Measurements from ENCODE around the gene ZNF316.

Gene ZNF316

DNA sequence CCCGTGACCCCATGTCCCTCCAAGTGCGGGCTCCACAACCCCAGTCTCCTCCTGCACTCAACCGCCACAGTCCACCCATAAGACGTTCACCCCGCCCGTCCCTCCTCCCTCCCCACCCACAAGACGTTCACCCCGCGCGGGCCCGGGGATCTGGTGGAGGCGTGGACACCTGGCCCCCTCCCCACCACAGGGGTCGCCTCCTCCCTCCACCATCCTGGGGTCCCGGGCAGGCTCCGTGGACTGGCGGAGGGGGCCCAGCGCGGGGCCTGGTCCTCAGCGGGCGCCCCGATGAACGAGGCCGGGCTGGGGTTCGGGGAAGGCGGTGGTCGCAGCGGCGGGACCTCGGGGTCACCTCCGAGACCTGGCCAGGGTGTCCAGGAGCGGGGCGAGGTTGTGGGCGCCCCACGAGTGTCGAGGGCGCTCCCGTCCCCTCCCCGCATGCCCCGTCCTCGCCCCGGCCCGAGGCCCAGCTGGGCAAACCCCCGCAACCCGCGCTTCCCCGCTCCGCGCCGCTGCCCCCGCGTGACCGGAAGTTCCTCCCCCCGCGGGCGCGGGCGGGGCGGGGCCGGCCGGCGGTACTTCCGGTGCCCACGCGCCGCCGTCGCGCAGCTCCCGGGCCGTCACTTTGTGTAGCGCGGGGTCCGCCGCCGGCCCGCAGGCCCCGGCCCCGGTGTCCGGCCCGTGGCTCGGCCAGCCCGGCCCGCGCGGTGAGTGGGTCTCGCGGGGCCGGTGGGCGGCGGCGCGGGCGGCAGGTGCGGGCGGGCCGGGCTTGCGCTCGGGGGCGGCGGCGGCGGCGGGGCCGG lies at the start of gene ZNF316:
Gene ZNF316 (plus strand): TSS at position 578 of the 803 bp plus-strand sequence. CDS start 5,092 bp downstream, outside the sequence.
- peak within 1 kb of the TSS; percentile 76 for H3K4me3 ChIP-seq (ENCODE audit: low read depth, low read length)
- no peak for DNase-seq (ENCODE audit: low read depth)

- no peak for DNase-seq (ENCODE audit: low read depth)
- no peak overlapping the region for H3K4me3 ChIP-seq (ENCODE audit: low read depth, low read length)
Observed at GRCh38 chr7:6588566-6588965, 48.6 kb upstream of the ZNF316 start.

- no peak for DNase-seq (ENCODE audit: low read depth)
- H3K4me3 ChIP-seq (ENCODE audit: low read depth, low read length): peak overlapping the region; percentile 35
Observed at GRCh38 chr7:6589151-6589828, 47.8 kb upstream of the ZNF316 start.

DNA sequence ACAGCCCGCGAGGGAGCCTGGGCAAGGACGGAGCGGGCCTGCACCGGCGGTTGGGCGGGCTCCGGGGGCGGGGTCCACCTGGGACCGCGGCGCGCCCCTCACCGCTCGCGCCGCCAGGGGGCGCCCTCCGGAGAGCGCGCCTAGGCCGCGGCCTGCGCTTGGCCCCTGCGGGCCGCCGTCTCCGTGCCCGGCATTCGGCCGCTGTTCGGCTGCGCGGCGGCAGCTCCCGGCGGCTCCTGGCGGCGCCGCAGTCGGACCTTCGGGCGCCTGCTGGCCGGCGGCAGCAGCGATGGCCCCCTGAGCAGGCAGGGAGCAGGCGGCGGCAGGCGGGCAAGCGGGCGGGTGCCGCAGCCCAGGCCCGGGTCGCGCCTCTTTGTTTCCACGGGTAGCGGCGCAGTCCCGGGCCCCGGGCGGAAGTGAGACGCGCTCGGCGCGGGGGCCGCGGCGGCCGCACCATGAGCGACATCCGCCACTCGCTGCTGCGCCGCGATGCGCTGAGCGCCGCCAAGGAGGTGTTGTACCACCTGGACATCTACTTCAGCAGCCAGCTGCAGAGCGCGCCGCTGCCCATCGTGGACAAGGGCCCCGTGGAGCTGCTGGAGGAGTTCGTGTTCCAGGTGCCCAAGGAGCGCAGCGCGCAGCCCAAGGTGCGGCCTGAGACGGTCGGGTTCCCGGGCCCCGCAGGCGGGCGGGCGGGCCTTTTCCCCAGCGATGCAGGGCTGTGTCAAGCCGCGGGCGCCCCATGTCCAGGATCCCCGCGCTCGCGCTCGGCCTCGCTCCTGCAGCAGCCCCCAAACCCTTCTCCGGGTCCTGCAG lies 47.1 kb upstream of the ZNF316 start, which contains the start of gene INTS15:
Gene INTS15 (plus strand): TSS at position 193 of the 816 bp plus-strand sequence. CDS start 263 bp downstream, at position 456.
- H3K4me3 ChIP-seq (ENCODE audit: low read depth, low read length): peak within 1 kb of the TSS; percentile 85
- peak; percentile 36 for DNase-seq (ENCODE audit: low read depth)

GRCh38 chr7:6590645-6591110 lies 46.4 kb upstream of the ZNF316 start:
- no peak for DNase-seq (ENCODE audit: low read depth)
- H3K4me3 ChIP-seq (ENCODE audit: low read depth, low read length): peak overlapping the region; percentile 85

GRCh38 chr7:6600093-6600492 lies 37.0 kb upstream of the ZNF316 start:
- no peak overlapping the region for H3K4me3 ChIP-seq (ENCODE audit: low read depth, low read length)
- no peak for DNase-seq (ENCODE audit: low read depth)

GRCh38 chr7:6604458-6604857 lies 32.7 kb upstream of the ZNF316 start:
- no peak overlapping the region for H3K4me3 ChIP-seq (ENCODE audit: low read depth, low read length)
- no peak for DNase-seq (ENCODE audit: low read depth)

DNA sequence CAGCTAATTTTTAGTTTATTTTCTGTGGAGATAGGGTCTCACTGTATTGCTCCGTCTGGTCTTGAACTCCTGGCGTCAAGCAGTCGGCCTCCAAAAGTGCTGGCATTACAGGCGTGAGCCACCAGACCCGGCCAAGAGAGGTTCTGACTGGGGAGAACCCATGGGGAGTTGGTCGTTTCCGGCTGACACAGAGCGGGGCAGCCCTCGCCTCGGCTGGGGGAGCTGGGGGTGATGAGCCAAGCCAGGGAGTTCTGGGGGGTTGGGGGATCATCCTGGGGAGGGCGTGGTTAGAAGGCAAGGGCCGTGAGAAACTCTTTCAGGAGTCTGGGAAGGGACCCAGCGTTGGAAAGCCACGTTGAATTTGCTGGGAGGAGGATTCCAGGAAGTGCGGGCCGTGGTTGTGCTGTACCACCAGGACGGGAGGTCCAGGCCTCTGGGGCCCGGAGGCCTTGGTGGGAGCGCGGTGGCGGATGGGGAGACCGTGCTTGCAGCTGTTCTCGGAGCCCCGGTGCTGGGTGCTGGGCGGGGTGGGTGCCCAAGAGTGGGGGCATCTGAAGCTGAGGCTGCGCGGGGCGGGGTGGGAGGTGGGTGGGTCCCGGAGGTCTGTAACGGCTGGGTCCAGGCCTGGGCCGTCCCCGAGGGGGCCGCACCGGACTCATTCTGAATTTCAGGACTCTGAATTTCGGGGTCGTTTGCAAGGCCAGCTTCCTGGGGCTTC lies 30.1 kb upstream of the ZNF316 start:
- no peak overlapping the region for H3K4me3 ChIP-seq (ENCODE audit: low read depth, low read length)
- DNase-seq (ENCODE audit: low read depth): no peak

DNA sequence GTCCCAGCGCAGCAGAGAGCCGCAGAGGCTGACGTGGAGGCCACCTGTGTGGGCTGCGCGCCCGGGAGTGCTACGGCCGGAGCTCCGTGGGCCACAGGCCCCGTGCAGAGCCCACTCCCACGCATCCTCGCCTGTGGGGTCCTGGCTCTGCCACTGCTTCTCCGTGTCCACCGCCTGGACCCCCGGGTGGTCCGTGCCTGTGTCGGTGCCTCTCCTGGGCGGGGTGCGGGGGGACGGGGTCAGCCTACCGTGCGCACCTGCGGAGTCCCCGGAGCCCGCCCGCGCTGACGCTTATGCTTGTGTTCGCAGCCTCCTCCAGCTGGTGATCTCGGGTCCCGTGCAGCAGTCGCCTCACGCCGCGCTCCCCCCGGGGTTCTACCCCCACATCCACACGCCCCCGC lies 29.5 kb upstream of the ZNF316 start:
- H3K4me3 ChIP-seq (ENCODE audit: low read depth, low read length): no peak overlapping the region
- DNase-seq (ENCODE audit: low read depth): no peak

DNA sequence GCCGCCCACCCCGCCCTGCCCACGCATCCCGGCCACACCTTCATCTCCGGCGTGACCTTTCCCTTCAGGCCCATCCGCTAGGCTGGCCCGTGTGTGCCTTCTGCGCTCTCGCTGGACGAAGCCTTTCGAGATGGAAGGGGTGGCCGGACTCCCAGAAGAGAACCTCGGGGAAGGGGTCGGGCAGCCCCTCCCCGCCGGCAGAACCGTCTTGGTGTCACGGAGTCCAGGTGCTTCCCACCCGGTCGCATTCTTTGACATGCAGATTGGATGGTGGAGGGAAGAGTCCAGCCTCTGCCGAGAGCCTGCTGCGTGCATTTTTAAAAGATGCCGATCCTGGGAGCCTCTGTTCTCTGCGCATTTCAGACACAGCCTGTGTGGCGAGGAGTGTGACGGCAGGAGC lies 29.0 kb upstream of the ZNF316 start:
- no peak overlapping the region for H3K4me3 ChIP-seq (ENCODE audit: low read depth, low read length)
- no peak for DNase-seq (ENCODE audit: low read depth)

GRCh38 chr7:6608794-6609193 lies 28.3 kb upstream of the ZNF316 start:
- H3K4me3 ChIP-seq (ENCODE audit: low read depth, low read length): no peak overlapping the region
- DNase-seq (ENCODE audit: low read depth): no peak

GRCh38 chr7:6612819-6613218 lies 24.3 kb upstream of the ZNF316 start:
- no peak for DNase-seq (ENCODE audit: low read depth)
- no peak overlapping the region for H3K4me3 ChIP-seq (ENCODE audit: low read depth, low read length)

GRCh38 chr7:6613706-6614105 lies 23.4 kb upstream of the ZNF316 start:
- DNase-seq (ENCODE audit: low read depth): no peak
- no peak overlapping the region for H3K4me3 ChIP-seq (ENCODE audit: low read depth, low read length)

GRCh38 chr7:6614953-6615722 lies 22.0 kb upstream of the ZNF316 start, which contains the start of gene ZNF853:
Gene ZNF853 (plus strand): TSS chr7:6615610. CDS start chr7:6616175, 565 bp downstream.
- peak within 1 kb of the TSS; percentile 56 for H3K4me3 ChIP-seq (ENCODE audit: low read depth, low read length)
- no peak for DNase-seq (ENCODE audit: low read depth)

- peak overlapping the region; percentile 56 for H3K4me3 ChIP-seq (ENCODE audit: low read depth, low read length)
- no peak for DNase-seq (ENCODE audit: low read depth)
Observed at GRCh38 chr7:6615723-6616555, 21.2 kb upstream of the ZNF316 start.

DNA sequence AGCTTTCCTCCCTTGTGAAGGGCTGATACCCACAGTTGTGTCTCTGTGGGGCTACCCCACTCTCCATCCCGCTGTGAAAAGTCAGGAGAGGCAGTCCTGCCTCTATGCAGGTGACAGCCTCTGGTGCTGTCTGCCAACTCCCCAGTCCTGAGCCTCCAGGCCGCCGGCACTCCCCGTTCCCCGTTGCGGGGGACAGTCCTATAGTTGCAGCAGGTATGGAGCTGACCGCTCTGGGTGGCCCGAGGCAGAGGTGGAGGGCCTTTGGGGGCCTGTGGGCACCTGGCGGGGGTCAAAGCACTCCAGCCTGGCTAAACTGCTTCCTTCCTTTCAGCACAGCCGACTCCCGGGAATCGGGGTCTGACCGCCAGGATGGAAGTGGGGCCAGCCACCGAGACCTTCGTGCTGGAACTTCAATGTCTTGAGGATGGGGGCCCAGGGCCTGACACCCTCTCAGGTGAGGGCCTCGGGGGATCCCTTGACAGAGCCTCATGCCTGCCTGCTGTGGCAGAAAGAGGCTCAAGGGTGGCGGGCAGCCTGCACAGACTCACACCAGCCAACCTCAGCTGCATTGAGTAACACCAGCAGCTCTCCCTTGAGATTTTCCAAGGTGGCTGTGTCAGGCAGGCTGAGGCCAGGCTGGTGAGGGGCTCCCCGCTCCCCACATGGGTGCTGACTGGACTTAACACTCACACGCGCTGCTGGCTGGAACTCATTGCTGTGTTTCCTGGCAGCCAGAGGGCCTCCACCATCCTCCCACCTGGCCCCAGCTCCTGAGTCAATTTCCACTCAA lies 20.1 kb upstream of the ZNF316 start:
- no peak overlapping the region for H3K4me3 ChIP-seq (ENCODE audit: low read depth, low read length)
- no peak for DNase-seq (ENCODE audit: low read depth)

- DNase-seq (ENCODE audit: low read depth): no peak
Observed at GRCh38 chr7:6618621-6619020, 18.5 kb upstream of the ZNF316 start.

More at GRCh38 chr7:6618621-6619020, 18.5 kb upstream of the ZNF316 start:
- no peak overlapping the region for H3K4me3 ChIP-seq (ENCODE audit: low read depth, low read length)

All from skeletal muscle cell (primary cell).